ENCODE measurements around the gene HOXC6. TPM values are rescaled to one million over a fixed set of nuclear protein-coding genes. Genes with fewer than 3 reads are reported as not detected.

Gene HOXC6
- total RNA-seq, 6 experiments from 2014 or later: not detected

DNA sequence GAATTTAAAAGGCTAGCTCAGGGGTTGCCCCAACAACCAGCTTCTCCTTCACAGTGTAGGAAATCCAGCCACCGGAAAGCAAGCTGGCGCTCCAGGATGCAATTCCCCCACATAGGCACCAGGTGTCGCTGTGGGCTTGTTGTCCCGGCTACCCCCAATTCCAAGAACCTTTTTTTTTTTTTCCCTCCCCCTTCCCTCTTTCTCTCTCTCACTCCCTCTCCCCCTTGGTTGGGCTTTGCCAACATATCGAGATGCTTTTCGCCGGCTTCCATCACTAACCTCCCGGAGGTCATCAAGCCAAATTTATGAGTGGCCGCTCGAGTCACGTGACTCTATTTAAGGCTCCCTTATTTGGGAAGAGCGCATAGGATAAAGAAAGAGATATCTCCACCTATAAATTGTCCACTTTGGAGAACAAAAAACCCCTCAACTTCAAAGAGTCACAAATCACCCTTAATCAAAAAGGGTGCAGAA, 4.4 kb downstream of the HOXC6 start, which contains the start of gene HOXC5:
Gene HOXC5, plus strand, starts transcription at position 424 of the 474 bp plus-strand sequence. CDS start 73 bp downstream, outside the sequence.
- WGBS (ENCODE audit: insufficient coverage, low coverage, low lambda C conversion rate, missing lambda C conversion rate): 5% methylated on average over 11 of the region's 12 CpGs
- no peaks in the 10 kb centered on the region for H3K36me3 ChIP-seq
- no peak for DNase-seq
- peaks cover 0 to 5% (median 0%) of the 10 kb centered on the region in 4 donors for H3K4me1 ChIP-seq
- TF ChIP-seq, protein P1, sequence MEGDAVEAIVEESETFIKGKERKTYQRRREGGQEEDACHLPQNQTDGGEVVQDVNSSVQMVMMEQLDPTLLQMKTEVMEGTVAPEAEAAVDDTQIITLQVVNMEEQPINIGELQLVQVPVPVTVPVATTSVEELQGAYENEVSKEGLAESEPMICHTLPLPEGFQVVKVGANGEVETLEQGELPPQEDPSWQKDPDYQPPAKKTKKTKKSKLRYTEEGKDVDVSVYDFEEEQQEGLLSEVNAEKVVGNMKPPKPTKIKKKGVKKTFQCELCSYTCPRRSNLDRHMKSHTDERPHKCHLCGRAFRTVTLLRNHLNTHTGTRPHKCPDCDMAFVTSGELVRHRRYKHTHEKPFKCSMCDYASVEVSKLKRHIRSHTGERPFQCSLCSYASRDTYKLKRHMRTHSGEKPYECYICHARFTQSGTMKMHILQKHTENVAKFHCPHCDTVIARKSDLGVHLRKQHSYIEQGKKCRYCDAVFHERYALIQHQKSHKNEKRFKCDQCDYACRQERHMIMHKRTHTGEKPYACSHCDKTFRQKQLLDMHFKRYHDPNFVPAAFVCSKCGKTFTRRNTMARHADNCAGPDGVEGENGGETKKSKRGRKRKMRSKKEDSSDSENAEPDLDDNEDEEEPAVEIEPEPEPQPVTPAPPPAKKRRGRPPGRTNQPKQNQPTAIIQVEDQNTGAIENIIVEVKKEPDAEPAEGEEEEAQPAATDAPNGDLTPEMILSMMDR (IDR thresholded peaks at IDR 0.05): peak; percentile 59 to 89 (median 80)
- no peak for TF ChIP-seq POLR2A (IDR thresholded peaks at IDR 0.05)
- no peaks in the 10 kb centered on the region for H3K9me3 ChIP-seq
- no peak within 1 kb of the TSS for H3K27ac ChIP-seq
- ATAC-seq: peak; percentile 61 to 87 (median 80)
- H3K27me3 ChIP-seq: peaks cover 12 to 55% of the 10 kb centered on the region in 2 donors
- intact Hi-C loops (cut with DNase I): loop anchor here in 1 of 2 donors (10.0 kb wide), 1 partner anchor 172 kb away; no protein-coding TSS in a partner anchor
- no peak within 1 kb of the TSS for H3K4me3 ChIP-seq

DNA sequence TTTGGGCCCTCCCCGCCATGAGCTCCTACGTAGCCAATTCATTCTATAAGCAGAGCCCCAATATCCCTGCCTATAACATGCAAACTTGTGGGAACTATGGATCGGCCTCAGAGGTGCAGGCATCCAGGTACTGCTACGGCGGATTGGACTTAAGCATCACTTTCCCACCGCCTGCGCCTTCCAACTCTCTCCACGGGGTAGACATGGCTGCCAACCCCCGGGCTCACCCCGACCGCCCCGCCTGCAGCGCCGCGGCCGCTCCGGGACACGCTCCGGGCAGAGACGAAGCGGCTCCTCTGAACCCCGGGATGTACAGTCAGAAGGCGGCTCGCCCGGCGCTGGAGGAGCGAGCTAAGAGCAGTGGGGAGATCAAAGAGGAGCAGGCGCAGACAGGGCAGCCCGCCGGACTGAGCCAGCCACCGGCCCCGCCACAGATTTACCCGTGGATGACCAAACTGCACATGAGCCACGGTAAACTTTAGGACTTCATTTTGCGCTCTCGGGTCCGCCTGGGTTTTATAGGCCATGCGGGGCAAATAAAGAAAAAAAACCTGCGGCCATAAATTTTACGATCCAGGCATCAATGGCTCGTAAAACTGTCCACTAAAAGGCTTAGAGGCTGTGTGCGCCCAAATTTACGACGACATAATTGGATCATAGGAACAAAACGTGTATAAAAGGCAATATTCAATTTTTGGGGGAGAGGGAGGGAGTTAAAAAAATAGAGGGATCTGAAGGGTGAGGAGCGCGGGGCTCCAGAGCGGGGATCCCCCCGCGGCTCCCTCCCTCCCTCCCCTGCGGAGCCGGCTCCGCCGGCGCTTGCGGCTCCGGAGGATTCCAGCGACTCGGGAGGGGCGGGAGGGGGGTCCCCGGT, 5.1 kb downstream of the HOXC6 start:
- TF ChIP-seq POLR2A (IDR thresholded peaks at IDR 0.05): no peak
- TF ChIP-seq, protein P1 (IDR thresholded peaks at IDR 0.05): no peak
- DNase-seq (no peak), ATAC-seq (no peak)
- no peak overlapping the region for H3K4me3 ChIP-seq
- peaks cover 12 to 48% of the 10 kb centered on the region in 2 donors for H3K27me3 ChIP-seq
- intact Hi-C loops (cut with DNase I): loop anchor here in 1 of 2 donors (10.0 kb wide), 1 partner anchor 171 kb away; no protein-coding TSS in a partner anchor
- H3K9me3 ChIP-seq: no peaks in the 10 kb centered on the region
- WGBS (ENCODE audit: insufficient coverage, low coverage, low lambda C conversion rate, missing lambda C conversion rate): 4% methylated on average over 31 of the region's 61 CpGs
- peaks cover 0 to 5% (median 0%) of the 10 kb centered on the region in 4 donors for H3K4me1 ChIP-seq
- H3K36me3 ChIP-seq: no peaks in the 10 kb centered on the region
- H3K27ac ChIP-seq: no peak overlapping the region

DNA sequence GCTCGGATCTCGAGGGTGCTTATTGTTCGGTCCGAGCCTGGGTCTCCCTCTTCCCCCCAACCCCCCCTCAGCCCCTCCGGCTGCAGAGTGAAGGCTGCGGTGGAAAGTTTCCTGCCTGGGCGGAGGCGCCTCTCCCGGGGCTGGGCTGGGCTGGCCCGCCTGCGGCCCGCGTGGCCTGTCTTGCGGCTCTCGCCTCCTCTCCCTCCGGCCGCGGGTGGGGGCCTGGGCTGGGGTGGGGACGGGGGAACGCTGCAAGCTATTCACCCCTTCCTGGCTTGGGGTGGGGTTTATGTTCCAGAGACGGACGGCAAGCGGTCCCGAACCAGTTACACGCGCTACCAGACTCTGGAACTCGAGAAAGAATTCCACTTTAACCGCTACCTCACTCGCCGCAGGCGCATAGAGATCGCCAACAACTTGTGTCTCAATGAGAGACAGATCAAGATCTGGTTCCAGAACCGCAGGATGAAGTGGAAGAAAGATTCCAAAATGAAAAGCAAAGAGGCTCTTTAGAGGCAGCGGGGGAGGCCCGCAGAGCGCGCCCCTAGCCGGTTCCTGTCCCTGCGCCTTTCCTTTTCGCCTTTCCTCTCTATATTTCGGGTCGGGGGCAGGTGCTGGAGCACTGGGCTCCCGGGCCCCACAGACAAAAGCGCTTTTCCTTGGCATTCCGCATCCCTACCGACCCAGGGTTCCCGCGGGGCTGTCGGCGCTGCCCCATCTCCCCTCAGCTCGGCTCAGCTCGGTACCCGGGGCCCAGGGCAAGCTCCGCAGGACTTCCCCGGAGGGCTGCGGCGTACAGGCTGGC, 5.9 kb downstream of the HOXC6 start:
- no peak for TF ChIP-seq POLR2A (IDR thresholded peaks at IDR 0.05)
- TF ChIP-seq, protein P1 (IDR thresholded peaks at IDR 0.05): no peak
- H3K4me3 ChIP-seq: no peak overlapping the region
- peaks cover 0 to 5% (median 0%) of the 10 kb centered on the region in 4 donors for H3K4me1 ChIP-seq
- 8% methylated on average over 26 of the region's 57 CpGs for WGBS (ENCODE audit: insufficient coverage, low coverage, low lambda C conversion rate, missing lambda C conversion rate)
- intact Hi-C loops (cut with DNase I): loop anchor here in 1 of 2 donors (10.0 kb wide), 1 partner anchor 171 kb away; no protein-coding TSS in a partner anchor
- H3K36me3 ChIP-seq: no peaks in the 10 kb centered on the region
- H3K27me3 ChIP-seq: peaks cover 12 to 41% of the 10 kb centered on the region in 2 donors
- H3K27ac ChIP-seq: no peak overlapping the region
- DNase-seq (no peak), ATAC-seq (no peak)
- H3K9me3 ChIP-seq: no peaks in the 10 kb centered on the region

DNA sequence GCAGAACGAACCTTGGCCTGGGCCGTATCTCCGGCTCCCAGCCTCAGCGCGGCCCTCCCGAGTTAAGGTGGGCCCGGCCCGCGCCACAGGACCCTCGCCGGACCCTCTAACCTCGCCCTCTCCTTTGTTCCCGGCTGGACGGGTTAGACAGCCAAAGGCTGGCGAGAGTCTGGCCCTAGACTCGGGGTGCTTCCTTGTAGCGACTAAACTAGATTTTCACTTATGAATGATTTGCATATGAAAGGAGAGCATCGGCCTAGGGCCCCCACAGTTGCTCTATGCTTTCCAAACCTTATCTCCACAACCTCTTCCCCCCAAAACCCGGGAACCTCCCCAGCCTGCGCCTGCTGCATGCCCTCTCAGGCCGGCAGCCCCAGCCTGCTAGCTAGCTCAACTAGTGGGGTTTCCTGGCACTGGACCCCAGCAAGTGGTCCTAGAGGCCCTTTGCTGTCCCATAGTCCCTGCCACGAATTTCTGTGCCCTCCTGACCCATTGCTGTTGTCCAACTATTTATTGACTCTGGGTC, 6.6 kb downstream of the HOXC6 start:
- Histone ChIP-seq H3K4me1 (peaks cover 0 to 5% (median 0%) of the 10 kb centered on the region in 4 donors), H3K27ac (no peak overlapping the region)

More for the DNA sequence above, 6.6 kb downstream of the HOXC6 start:
- no peaks in the 10 kb centered on the region for H3K36me3 ChIP-seq
- no peak overlapping the region for H3K4me3 ChIP-seq
- ATAC-seq (no peak), DNase-seq (no peak)
- peaks cover 12 to 39% of the 10 kb centered on the region in 2 donors for H3K27me3 ChIP-seq
- no peak for TF ChIP-seq POLR2A (IDR thresholded peaks at IDR 0.05)
- TF ChIP-seq, protein P1 (IDR thresholded peaks at IDR 0.05): no peak
- intact Hi-C loops (cut with DNase I): loop anchor here in 1 of 2 donors (10.0 kb wide), 1 partner anchor 170 kb away; no protein-coding TSS in a partner anchor
- WGBS (ENCODE audit: insufficient coverage, low coverage, low lambda C conversion rate, missing lambda C conversion rate): 16% methylated on average over 9 of the region's 22 CpGs
- H3K9me3 ChIP-seq: no peaks in the 10 kb centered on the region
